ENCODE data around the gene KRTAP10-12. TPM values are rescaled to one million over a fixed set of nuclear protein-coding genes. Genes with fewer than 3 reads are reported as not detected.

The KRTAP10-12 gene
- total RNA-seq, 1 experiment from 2014 or later = not detected

DNA sequence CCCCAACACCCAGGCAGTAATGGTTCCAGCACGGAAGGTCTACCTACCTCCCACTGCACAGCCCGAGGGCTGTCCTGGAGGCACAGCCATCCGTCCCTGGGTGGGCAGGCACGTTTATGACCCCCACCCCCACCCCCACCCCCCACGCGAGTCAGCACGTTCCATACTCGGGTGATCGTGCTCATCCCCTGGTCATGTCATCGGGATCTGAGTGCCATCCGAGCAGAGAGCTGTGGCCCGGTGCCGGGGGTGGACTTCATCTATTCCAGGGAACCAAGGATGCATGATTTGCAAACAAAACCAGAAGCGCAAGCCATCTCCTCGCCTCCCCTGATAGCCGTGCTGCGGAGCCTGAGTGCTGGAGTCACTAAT lies 13.3 kb downstream of the KRTAP10-12 start:
- Histone ChIP-seq H3K9me2 (ENCODE audit: insufficient read depth) (no peaks in the 10 kb centered on the region), H4K20me1 (ENCODE audit: insufficient read depth) (no peaks in the 10 kb centered on the region), H2AFZ (ENCODE audit: low read depth, low read length, poor library complexity, severe bottlenecking) (no peak overlapping the region), H3K79me2 (ENCODE audit: insufficient read depth, low read length) (no peaks in the 10 kb centered on the region), H3K27me3 (ENCODE audit: insufficient read depth, low read length) (peaks cover 30% of the 10 kb centered on the region; the same call in 1 of the 2 replicates), H3K4me3 (replicated peaks in 1 of 2; ENCODE audit: low read depth in 1 of 2, low read length in 2 of 2) (no peak overlapping the region), H3K9me3 (ENCODE audit: control insufficient read depth in 1 of 2, insufficient read depth in 1 of 2, low read depth in 1 of 2, low read length in 2 of 2) (no peaks in the 10 kb centered on the region), H3K4me2 (ENCODE audit: low read length) (no peak overlapping the region), H3K9ac (ENCODE audit: low read length) (no peak overlapping the region), H3K4me1 (ENCODE audit: control insufficient read depth in 1 of 2, insufficient read depth in 2 of 2, low read length in 2 of 2) (peaks cover 0 to 6% of the 10 kb centered on the region in 2 experiments; a peak in 1 of 4 replicates), H3K36me3 (ENCODE audit: control insufficient read depth in 1 of 2, insufficient read depth in 2 of 2, low read length in 2 of 2) (no peaks in the 10 kb centered on the region), H3K27ac (ENCODE audit: low read depth, low read length) (no peak overlapping the region)
- CTCF ChIA-PET = no interaction called here
- POLR2A ChIA-PET = no interaction called here
- no peak for DNase-seq (ENCODE audit: low read depth, low spot score)
- TF ChIP-seq JUND (IDR thresholded peaks at IDR 0.05) (no peak), CTCF (IDR thresholded peaks at IDR 0.05 in 2 of 3, conservative IDR thresholded peaks at IDR 0.05 in 1 of 3; ENCODE audit: borderline replicate concordance in 1 of 3, insufficient read depth in 1 of 3, low read depth in 2 of 3, low read length in 2 of 3) (no peak), EZH2phosphoT487 (IDR thresholded peaks at IDR 0.05; ENCODE audit: borderline replicate concordance) (no peak), YY1 (IDR thresholded peaks at IDR 0.05; ENCODE audit: extremely low read depth, insufficient replicate concordance, low read depth, low read length) (no peak), SP1 (IDR thresholded peaks at IDR 0.05; ENCODE audit: low read depth) (no peak), CBX3 (IDR thresholded peaks at IDR 0.05; ENCODE audit: low read depth) (no peak), SRF (IDR thresholded peaks at IDR 0.05; ENCODE audit: low read depth) (no peak), MAX (IDR thresholded peaks at IDR 0.05) (no peak), CEBPB (IDR thresholded peaks at IDR 0.05; ENCODE audit: low read depth) (no peak), ZNF274 (IDR thresholded peaks at IDR 0.05; ENCODE audit: low read depth, low read length) (no peak), RAD21 (IDR thresholded peaks at IDR 0.05; ENCODE audit: low read depth) (no peak), REST (IDR thresholded peaks at IDR 0.05; ENCODE audit: low read depth) (no peak)
- no TSS peak for BruUV-seq (replicated peaks)
- no peak for ATAC-seq
- intact Hi-C loops (cut with micrococcal nuclease) = no loop called here
- RAD21 ChIA-PET (ENCODE audit: low non-redundant PET in 1 of 2, low total read pairs in 2 of 2, uncharacterized antibody in 2 of 2, unreplicated experiment in 2 of 2) = no interaction called here
